OCI-LY7 (cell line): ENCODE results near the gene INAVA. TPM values are rescaled to one million over a fixed set of nuclear protein-coding genes. Genes with fewer than 3 reads are reported as not detected.
"Not testable (repeated sequence)": the region's sequence is repeated elsewhere in the genome, so short reads cannot be mapped to it uniquely, and the experiment has no call there.

ENCODE experiments used
- BruUV-seq: library from RNA; stranded (reverse); fragments of 400-500 nt; replicated peaks from 2 replicates; lab custom pipeline; 2021; lab: Mats Ljungman, UMichigan
- CTCF ChIA-PET: fragments of 300-600 bp; sonication (Branson Sonifier 250); formaldehyde crosslinking; loops from one replicate; lab custom pipeline; 2022; ENCODE audit warnings: antibody characterized with exemption; ENCODE audit not compliant: unreplicated experiment; lab: Charles Lee
- POLR2A ChIA-PET: fragments of 300-600 bp; sonication (Branson Sonifier 250); formaldehyde crosslinking; loops from one replicate; lab custom pipeline; 2022; ENCODE audit warnings: antibody characterized with exemption; lab: Charles Lee
- DNase-seq: peaks from one replicate; pipeline ENCODE4 v3.0.0-alpha.2; 2015; ENCODE audit warnings: low spot score
- H2AFZ ChIP-seq: fragments of 200-600 bp; sonication (generic), shearing (Covaris generic); 2 replicates; pipeline ENCODE4 v1.6.1; 2014; ENCODE audit warnings: mild to moderate bottlenecking, antibody characterized with exemption, low read length, moderate library complexity
- H3K27ac ChIP-seq: fragments of 200-600 bp; sonication (generic); 2 replicates; pipeline ENCODE4 v1.5.1; 2014; ENCODE audit warnings: mixed run types, low read depth, mild to moderate bottlenecking, moderate library complexity, low read length, inconsistent platforms; ENCODE audit not compliant: poor library complexity, severe bottlenecking
- H3K36me3 ChIP-seq: fragments of 200-600 bp; sonication (generic); 2 replicates; pipeline ENCODE4 v1.6.1; 2014; ENCODE audit warnings: mild to moderate bottlenecking, antibody characterized with exemption, low read length, moderate library complexity, mixed read lengths; ENCODE audit not compliant: insufficient read depth
- H3K4me1 ChIP-seq: fragments of 200-600 bp; sonication (generic); 2 replicates; pipeline ENCODE4 v1.5.1; 2014; ENCODE audit warnings: mild to moderate bottlenecking, low read length; ENCODE audit not compliant: insufficient read depth, poor library complexity, severe bottlenecking
- H3K4me2 ChIP-seq: fragments of 200-600 bp; sonication (generic); 2 replicates; pipeline ENCODE4 v1.6.1; 2014; ENCODE audit warnings: mild to moderate bottlenecking, low read length
- H3K4me3 ChIP-seq: fragments of 200-600 bp; sonication (generic); 2 replicates; pipeline ENCODE4 v1.5.1; 2014; ENCODE audit warnings: mild to moderate bottlenecking, low read depth, low read length; ENCODE audit not compliant: poor library complexity, severe bottlenecking
- H3K79me2 ChIP-seq: fragments of 200-600 bp; sonication (generic); 2 replicates; pipeline ENCODE4 v1.6.1; 2016; ENCODE audit warnings: low read depth, mild to moderate bottlenecking, low read length, moderate library complexity, mixed read lengths; ENCODE audit not compliant: insufficient read depth
- H3K9me2 ChIP-seq: fragments of 200-600 bp; sonication (generic); 2 replicates; pipeline ENCODE4 v1.6.1; 2016; ENCODE audit warnings: mild to moderate bottlenecking, low read length, mixed read lengths; ENCODE audit not compliant: insufficient read depth
- H3K9me3 ChIP-seq: fragments of 200-600 bp; sonication (generic); 2 replicates; pipeline ENCODE4 v1.6.1; 2014; ENCODE audit warnings: mild to moderate bottlenecking, mixed run types, low read length, mixed read lengths
- H4K20me1 ChIP-seq: fragments of 200-600 bp; sonication (generic); 2 replicates; pipeline ENCODE4 v1.6.1; 2014; ENCODE audit warnings: mild to moderate bottlenecking, antibody characterized with exemption, low read length, moderate library complexity, mixed read lengths; ENCODE audit not compliant: insufficient read depth
- CTCF ChIP-seq: fragments of 200-600 bp; sonication (generic); conservative IDR thresholded peaks from 2 replicates; pipeline ENCODE4 v1.5.1; 2014; ENCODE audit warnings: mild to moderate bottlenecking, antibody characterized with exemption, low read length, moderate library complexity, mixed read lengths
- EZH2phosphoT487 ChIP-seq: fragments of 200-600 bp; sonication (generic); IDR thresholded peaks from 2 replicates; pipeline ENCODE4 v1.6.1; 2018; ENCODE audit warnings: low read depth, borderline replicate concordance, mild to moderate bottlenecking, mixed run types, antibody characterized with exemption, low read length, moderate library complexity, mixed read lengths
- intact Hi-C: fragments of 100-400 bp; cut with micrococcal nuclease; formaldehyde crosslinking; loops from one replicate; pipeline ENCODE4 v1.10.0; 2022; ENCODE audit not compliant: unreplicated experiment
- small RNA-seq: library from RNA; depleted of rRNA; stranded (forward); fragments of <200 nt; gene quantifications from one replicate; pipeline ENCODE3, GENCODE V24; 2014
- total RNA-seq, 2 experiments: library from RNA; depleted of rRNA in 1 of 2; stranded (reverse); fragments of >200 nt in 1 of 2; shearing (Covaris generic) in 1 of 2; gene quantifications; 2 replicates each; pipeline ENCODE4 v1.2.3, GENCODE V29; 2014 to 2022

The INAVA gene
- total RNA-seq, 2 experiments from 2014 or later, result not detected

GRCh38 chr1:200962631-200963030 is 67.9 kb downstream of the INAVA start:
- Histone ChIP-seq H3K4me2 (no peak overlapping the region), H2AFZ (no peak overlapping the region), H3K36me3 (no peaks in the 10 kb centered on the region), H3K4me1 (peaks cover 19% of the 10 kb centered on the region), H3K79me2 (no peaks in the 10 kb centered on the region), H3K27ac (no peak overlapping the region), H3K9me2 (no peaks in the 10 kb centered on the region), H4K20me1 (no peaks in the 10 kb centered on the region), H3K9me3 (no peaks in the 10 kb centered on the region), H3K4me3 (no peak overlapping the region)
- ChIA-PET POLR2A (no interaction called here), CTCF (interaction anchor here (0.7 kb wide), 1 partner anchor 9 kb away, joined by 3 read pairs; no protein-coding TSS in a partner anchor)
- no peak for DNase-seq
- TF ChIP-seq EZH2phosphoT487 (no peak), CTCF (no peak)
- intact Hi-C loops, result no loop called here
- no TSS peak for BruUV-seq

DNA sequence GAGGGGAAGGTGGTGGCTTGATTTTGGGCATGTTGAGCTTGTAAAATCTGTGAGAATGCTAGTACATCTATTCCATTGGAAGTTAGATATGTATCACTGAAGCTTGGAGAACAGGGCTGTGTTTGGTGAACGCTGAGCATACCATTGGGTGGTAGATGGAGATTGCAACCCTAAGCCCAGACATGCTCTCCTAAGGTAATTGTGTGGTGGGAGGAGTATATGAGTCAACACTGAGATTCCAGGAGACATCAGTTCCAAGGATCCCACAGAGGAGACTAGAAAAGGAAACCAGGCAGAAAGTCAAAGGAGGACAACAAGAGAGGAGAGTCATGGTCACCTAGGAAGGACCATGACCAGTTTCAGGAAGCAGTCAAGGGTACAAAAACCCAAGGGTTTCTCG is 68.4 kb downstream of the INAVA start:
- DNase-seq, result no peak
- Histone ChIP-seq H3K9me2 (no peaks in the 10 kb centered on the region), H3K4me3 (no peak overlapping the region), H4K20me1 (no peaks in the 10 kb centered on the region), H3K36me3 (no peaks in the 10 kb centered on the region), H3K4me1 (peaks cover 19% of the 10 kb centered on the region), H2AFZ (no peak overlapping the region), H3K4me2 (no peak overlapping the region), H3K9me3 (no peaks in the 10 kb centered on the region), H3K27ac (no peak overlapping the region), H3K79me2 (no peaks in the 10 kb centered on the region)
- TF ChIP-seq EZH2phosphoT487, result no peak
- no peak for TF ChIP-seq CTCF
- ChIA-PET CTCF (interaction anchor here (0.7 kb wide), 1 partner anchor 9 kb away, joined by 3 read pairs; no protein-coding TSS in a partner anchor), POLR2A (no interaction called here)
- intact Hi-C loops, result no loop called here
- no TSS peak for BruUV-seq

DNA sequence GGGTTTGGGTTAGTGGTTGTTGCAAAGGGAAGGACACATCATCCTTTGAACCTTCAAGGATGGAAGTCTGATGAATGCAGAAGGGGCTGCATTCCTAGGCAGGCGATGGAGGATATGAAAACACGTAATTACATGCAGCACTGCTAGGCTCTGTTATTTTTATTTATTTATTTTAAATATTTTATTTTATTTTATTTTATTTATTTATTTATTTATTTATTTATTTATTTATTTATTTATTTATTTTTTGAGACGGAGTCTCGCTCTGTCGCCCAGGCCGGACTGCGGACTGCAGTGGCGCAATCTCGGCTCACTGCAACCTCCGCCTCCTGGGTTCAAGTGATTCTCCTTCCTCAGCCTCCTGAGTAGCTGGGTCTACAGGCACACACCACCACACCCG is 69.2 kb downstream of the INAVA start:
- H2AFZ ChIP-seq, POLR2A ChIA-PET, CTCF ChIA-PET, intact Hi-C loops, H3K27ac ChIP-seq, DNase-seq, H3K79me2 ChIP-seq, BruUV-seq, H4K20me1 ChIP-seq, H3K4me2 ChIP-seq, H3K9me3 ChIP-seq, H3K36me3 ChIP-seq, H3K9me2 ChIP-seq, H3K4me3 ChIP-seq: not testable (repeated sequence)
- peaks cover 19% of the 10 kb centered on the region for H3K4me1 ChIP-seq

Small RNA genes within 50 kb of the gene (small RNA-seq; reads per million reads assigned to genes)
- not detected for gene RNU6-704P

Other genes with a start within 250 kb of the INAVA start
- gene DDX59, start 225.0 kb upstream of the INAVA start, total RNA-seq (2014; rRNA removed; shearing (Covaris generic)), result 22.4 and 28.7 TPM in 2 replicates
- 24.6 and 25.4 TPM in 2 replicates for gene DDX59, start 225.0 kb upstream of the INAVA start, total RNA-seq (2022)
- gene CAMSAP2, start 156.0 kb upstream of the INAVA start, total RNA-seq (2014; rRNA removed; shearing (Covaris generic)), result 9.2 and 10.0 TPM in 2 replicates
- 12.2 and 14.9 TPM in 2 replicates for gene CAMSAP2, start 156.0 kb upstream of the INAVA start, total RNA-seq (2022)
- not detected in 2 replicates for gene GPR25, start 21.9 kb upstream of the INAVA start, total RNA-seq (2014; rRNA removed; shearing (Covaris generic))
- gene GPR25, start 21.9 kb upstream of the INAVA start, total RNA-seq (2022), result not detected in 2 replicates
- gene KIF21B, start 128.8 kb downstream of the INAVA start, total RNA-seq (2014; rRNA removed; shearing (Covaris generic)), result 25.0 and 30.5 TPM in 2 replicates
- 65.7 and 72.5 TPM in 2 replicates for gene KIF21B, start 128.8 kb downstream of the INAVA start, total RNA-seq (2022)
- gene CACNA1S, start 217.5 kb downstream of the INAVA start, total RNA-seq (2014; rRNA removed; shearing (Covaris generic)), result not detected in 2 replicates
- not detected in 2 replicates for gene CACNA1S, start 217.5 kb downstream of the INAVA start, total RNA-seq (2022)
- not detected in 2 replicates for gene ASCL5, start 232.3 kb downstream of the INAVA start, total RNA-seq (2014; rRNA removed; shearing (Covaris generic))
- gene ASCL5, start 232.3 kb downstream of the INAVA start, total RNA-seq (2022), result not detected in 2 replicates